Hepatocyte (in vitro differentiated cells): ENCODE results near the gene TMEM9B. TPM values are rescaled to one million over a fixed set of nuclear protein-coding genes. Genes with fewer than 3 reads are reported as not detected.

ENCODE experiments used
- DNase-seq: peaks from one replicate; pipeline ENCODE4 v3.0.0-alpha.2; 2016; ENCODE audit warnings: low spot score
- H2AFZ ChIP-seq: fragments of 200-600 bp; sonication (generic); 2 replicates; pipeline ENCODE4 v1.6.0; 2016; ENCODE audit warnings: antibody characterized with exemption, mild to moderate bottlenecking
- H3K27ac ChIP-seq: fragments of 200-600 bp; sonication (generic); 2 replicates; pipeline ENCODE4 v1.5.1; 2016; ENCODE audit warnings: mild to moderate bottlenecking
- H3K27me3 ChIP-seq: fragments of 200-600 bp; sonication (generic); 2 replicates; pipeline ENCODE4 v1.6.1; 2016
- H3K36me3 ChIP-seq: fragments of 200-600 bp; sonication (generic); replicated peaks from 2 replicates; pipeline ENCODE4 v1.5.1; 2016; ENCODE audit warnings: low read depth; ENCODE audit not compliant: insufficient read depth
- H3K4me1 ChIP-seq: fragments of 200-600 bp; sonication (generic); 2 replicates; pipeline ENCODE4 v1.5.1; 2016; ENCODE audit warnings: mild to moderate bottlenecking, moderate library complexity; ENCODE audit not compliant: insufficient read depth
- H3K4me2 ChIP-seq: fragments of 200-600 bp; sonication (generic); 2 replicates; pipeline ENCODE4 v1.6.0; 2016
- H3K4me3 ChIP-seq: fragments of 200-600 bp; sonication (generic); 2 replicates; pipeline ENCODE4 v1.5.1; 2016; ENCODE audit warnings: mild to moderate bottlenecking
- H3K79me2 ChIP-seq: fragments of 200-600 bp; sonication (generic); 2 replicates; pipeline ENCODE4 v1.6.0; 2017; ENCODE audit warnings: mild to moderate bottlenecking
- H3K9me2 ChIP-seq: fragments of 200-600 bp; sonication (generic); replicated peaks from 2 replicates; pipeline ENCODE4 v1.6.0; 2017; ENCODE audit warnings: mild to moderate bottlenecking; ENCODE audit not compliant: insufficient read depth
- H3K9me3 ChIP-seq: fragments of 200-600 bp; sonication (generic); 2 replicates; pipeline ENCODE4 v1.5.1; 2016; ENCODE audit warnings: low read depth, mild to moderate bottlenecking
- H4K20me1 ChIP-seq: fragments of 200-600 bp; sonication (generic); 2 replicates; pipeline ENCODE4 v1.6.0; 2016; ENCODE audit warnings: mild to moderate bottlenecking; ENCODE audit not compliant: insufficient read depth, poor library complexity, severe bottlenecking
- CTCF ChIP-seq: fragments of 200-600 bp; sonication (generic); IDR thresholded peaks from 2 replicates; pipeline ENCODE4 v1.5.1; 2016; ENCODE audit warnings: antibody characterized with exemption, mild to moderate bottlenecking; ENCODE audit not compliant: poor library complexity
- EZH2 ChIP-seq: fragments of 200-600 bp; sonication (generic); IDR thresholded peaks from 2 replicates; pipeline ENCODE4 v1.6.1; 2016; ENCODE audit warnings: antibody characterized with exemption, mild to moderate bottlenecking, borderline replicate concordance
- EZH2phosphoT487 ChIP-seq: fragments of 200-600 bp; sonication (generic); IDR thresholded peaks from one replicate; pipeline ENCODE4 v1.6.1; 2018; ENCODE audit warnings: antibody characterized with exemption, mild to moderate bottlenecking, low read depth, moderate library complexity; ENCODE audit not compliant: unreplicated experiment, severe bottlenecking
- WGBS: methylation state at CpG from one replicate; pipeline ENCODE4 v1.1.6; 2016; ENCODE audit warnings: low lambda C conversion rate; ENCODE audit errors: missing lambda C conversion rate; 5-methylcytosine and 5-hydroxymethylcytosine counted together
- polyA plus RNA-seq: library from polyadenylated mRNA; unstranded; fragments of >200 nt; fragmentation: Nextera tagmentation; extraction: Ambion mirVana; gene quantifications from 2 replicates; pipeline ENCODE4 v1.2.1, GENCODE V29; 2016
- total RNA-seq: library from RNA; depleted of rRNA; stranded (reverse); fragments of >200 nt; gene quantifications from 2 replicates; pipeline ENCODE4 v1.2.3, GENCODE V29; 2014

Gene TMEM9B
- total and polyA plus RNA-seq, 2 experiments from 2014 or later, result 47.4 to 69.6 TPM

GRCh38 chr11:8913961-8914660, 50.1 kb downstream of the TMEM9B start:
- H3K4me3 ChIP-seq, result no peak overlapping the region
- TF ChIP-seq EZH2 (no peak), CTCF (peak; percentile 65), EZH2phosphoT487 (no peak)
- H3K36me3 ChIP-seq, result no peaks in the 10 kb centered on the region
- peaks cover 33% of the 10 kb centered on the region for H3K4me1 ChIP-seq
- 55% methylated on average over 9 of the region's 9 CpGs for WGBS
- H3K9me3 ChIP-seq, result no peaks in the 10 kb centered on the region
- H4K20me1 ChIP-seq, result no peaks in the 10 kb centered on the region
- H3K4me2 ChIP-seq, result peak overlapping the region; percentile 61
- peak overlapping the region; percentile 28 for H3K27ac ChIP-seq
- H2AFZ ChIP-seq, result peak overlapping the region; percentile 18
- H3K9me2 ChIP-seq, result no peaks in the 10 kb centered on the region
- no peaks in the 10 kb centered on the region for H3K27me3 ChIP-seq
- H3K79me2 ChIP-seq, result peaks cover 23% of the 10 kb centered on the region
- DNase-seq, result peak; percentile 58

- peak; percentile 99 for DNase-seq
- H3K9me2 ChIP-seq, result no peaks in the 10 kb centered on the region
- peak within 1 kb of the TSS; percentile 87 for H3K27ac ChIP-seq
- peak within 1 kb of the TSS; percentile 88 for H2AFZ ChIP-seq
- H3K9me3 ChIP-seq, result no peaks in the 10 kb centered on the region
- no peaks in the 10 kb centered on the region for H3K27me3 ChIP-seq
- H3K36me3 ChIP-seq, result no peaks in the 10 kb centered on the region
- under 1% methylated on average over 56 of the region's 68 CpGs for WGBS
- H4K20me1 ChIP-seq, result no peaks in the 10 kb centered on the region
- peaks cover 22% of the 10 kb centered on the region for H3K4me1 ChIP-seq
- H3K4me3 ChIP-seq, result peak within 1 kb of the TSS; percentile 73
- no peak for TF ChIP-seq CTCF
- no peak for TF ChIP-seq EZH2
- no peak for TF ChIP-seq EZH2phosphoT487
- peaks cover 23% of the 10 kb centered on the region for H3K79me2 ChIP-seq
- peak within 1 kb of the TSS; percentile 97 for H3K4me2 ChIP-seq
Observed at GRCh38 chr11:8911029-8911823, 53.0 kb downstream of the TMEM9B start, which contains the start of gene AKIP1. AKIP1 (plus strand) TSS chr11:8911189; CDS start chr11:8911450, 261 bp downstream.

- no peaks in the 10 kb centered on the region for H3K9me2 ChIP-seq
- H3K4me2 ChIP-seq, result peak overlapping the region; percentile 97
- peaks cover 23% of the 10 kb centered on the region for H3K79me2 ChIP-seq
- H3K27ac ChIP-seq, result no peak overlapping the region
- peak overlapping the region; percentile 77 for H2AFZ ChIP-seq
- no peaks in the 10 kb centered on the region for H3K36me3 ChIP-seq
- no peaks in the 10 kb centered on the region for H3K27me3 ChIP-seq
- no peaks in the 10 kb centered on the region for H3K9me3 ChIP-seq
- H3K4me1 ChIP-seq, result peaks cover 20% of the 10 kb centered on the region
- TF ChIP-seq EZH2 (no peak), CTCF (no peak), EZH2phosphoT487 (no peak)
- WGBS, result 0% methylated on average over 7 of the region's 19 CpGs
- no peak for DNase-seq
- H3K4me3 ChIP-seq, result peak overlapping the region; percentile 28
- no peaks in the 10 kb centered on the region for H4K20me1 ChIP-seq
Observed at GRCh38 chr11:8910649-8911026, 53.6 kb downstream of the TMEM9B start.
